ENCODE data around the gene CDH4. TPM values are rescaled to one million over a fixed set of nuclear protein-coding genes. Genes with fewer than 3 reads are reported as not detected.
A peak's percentile ranks its signal among the peaks of the same experiment; 100 is the strongest.

The CDH4 gene
- total RNA-seq, 1 experiment from 2014 or later = 0.13 TPM

GRCh38 chr20:61234224-61234890 lies 17.7 kb upstream of the CDH4 start:
- no peak overlapping the region for H3K27ac ChIP-seq
- DNase-seq (ENCODE audit: low read depth in 1 of 2, low spot score in 2 of 2) = no peak
- H3K27me3 ChIP-seq (replicated peaks) = peaks cover 6% of the 10 kb centered on the region; the same call in 1 of the 2 replicates
- no peak overlapping the region for H3K4me3 ChIP-seq
- H3K9me3 ChIP-seq (replicated peaks) = 0 out of 2 replicates have a peak, but pooled peaks cover 2% of the 10 kb centered on the region
- no peaks in the 10 kb centered on the region for H3K4me1 ChIP-seq (replicated peaks)
- no peaks in the 10 kb centered on the region for H3K36me3 ChIP-seq

- Histone ChIP-seq H3K27ac (no peak overlapping the region), H3K27me3 (replicated peaks) (peaks cover 6% of the 10 kb centered on the region; the same call in 1 of the 2 replicates), H3K36me3 (no peaks in the 10 kb centered on the region), H3K4me3 (no peak overlapping the region), H3K4me1 (replicated peaks) (no peaks in the 10 kb centered on the region), H3K9me3 (replicated peaks) (peaks cover 2% of the 10 kb centered on the region; the same call in 1 of the 2 replicates)
- DNase-seq (ENCODE audit: low read depth in 1 of 2, low spot score in 2 of 2) = no peak
These were observed 15.3 kb upstream of the CDH4 start for GRCh38 chr20:61236713-61237112.

GRCh38 chr20:61238813-61239212 lies 13.2 kb upstream of the CDH4 start:
- H3K4me1 ChIP-seq (replicated peaks) = no peaks in the 10 kb centered on the region
- no peaks in the 10 kb centered on the region for H3K36me3 ChIP-seq
- no peaks in the 10 kb centered on the region; the same call in 1 of the 2 replicates for H3K9me3 ChIP-seq (replicated peaks)
- no peak overlapping the region for H3K4me3 ChIP-seq
- no peak overlapping the region for H3K27ac ChIP-seq
- no peak for DNase-seq (ENCODE audit: low read depth in 1 of 2, low spot score in 2 of 2)
- peaks cover 6% of the 10 kb centered on the region; the same call in 1 of the 2 replicates for H3K27me3 ChIP-seq (replicated peaks)

GRCh38 chr20:61240814-61241213 lies 11.2 kb upstream of the CDH4 start:
- Histone ChIP-seq H3K27ac (no peak overlapping the region), H3K4me3 (no peak overlapping the region), H3K36me3 (no peaks in the 10 kb centered on the region), H3K4me1 (replicated peaks) (no peaks in the 10 kb centered on the region), H3K9me3 (replicated peaks) (no peaks in the 10 kb centered on the region; the same call in 1 of the 2 replicates), H3K27me3 (replicated peaks) (peaks cover 21% of the 10 kb centered on the region)
- no peak for DNase-seq (ENCODE audit: low read depth in 1 of 2, low spot score in 2 of 2)

- Histone ChIP-seq H3K9me3 (replicated peaks) (no peaks in the 10 kb centered on the region; the same call in 1 of the 2 replicates), H3K4me3 (no peak overlapping the region), H3K27me3 (replicated peaks) (peaks cover 26% of the 10 kb centered on the region), H3K27ac (no peak overlapping the region), H3K4me1 (replicated peaks) (no peaks in the 10 kb centered on the region), H3K36me3 (no peaks in the 10 kb centered on the region)
- no peak for DNase-seq (ENCODE audit: low read depth in 1 of 2, low spot score in 2 of 2)
These were observed 7.8 kb upstream of the CDH4 start for GRCh38 chr20:61244213-61244612.

GRCh38 chr20:61246269-61246668 lies 5.8 kb upstream of the CDH4 start:
- Histone ChIP-seq H3K4me1 (replicated peaks) (no peaks in the 10 kb centered on the region), H3K4me3 (no peak overlapping the region), H3K9me3 (replicated peaks) (no peaks in the 10 kb centered on the region), H3K27ac (no peak overlapping the region), H3K36me3 (no peaks in the 10 kb centered on the region), H3K27me3 (replicated peaks) (peaks cover 47% of the 10 kb centered on the region)
- DNase-seq (ENCODE audit: low read depth in 1 of 2, low spot score in 2 of 2) = no peak

- H3K27me3 ChIP-seq (replicated peaks) = peaks cover 74% of the 10 kb centered on the region
- H3K9me3 ChIP-seq (replicated peaks) = peaks cover 5% of the 10 kb centered on the region; the same call in 1 of the 2 replicates
- no peaks in the 10 kb centered on the region for H3K36me3 ChIP-seq
- no peak for DNase-seq (ENCODE audit: low read depth in 1 of 2, low spot score in 2 of 2)
- no peak overlapping the region for H3K4me3 ChIP-seq
- H3K27ac ChIP-seq = no peak overlapping the region
- H3K4me1 ChIP-seq (replicated peaks) = peaks cover 15% of the 10 kb centered on the region
These were observed 2.4 kb upstream of the CDH4 start for GRCh38 chr20:61249626-61250025.

- Histone ChIP-seq H3K36me3 (no peaks in the 10 kb centered on the region), H3K27ac (no peak overlapping the region), H3K4me3 (peak overlapping the region; percentile 32), H3K27me3 (replicated peaks) (peaks cover 73% of the 10 kb centered on the region), H3K9me3 (replicated peaks) (peaks cover 5% of the 10 kb centered on the region; the same call in 1 of the 2 replicates), H3K4me1 (replicated peaks) (peaks cover 15% of the 10 kb centered on the region)
- DNase-seq (ENCODE audit: low read depth in 1 of 2, low spot score in 2 of 2) = peak in 1 of 2 experiments; percentile 15
These were observed 671 bp downstream of the CDH4 start for GRCh38 chr20:61252601-61253263.

- DNase-seq (ENCODE audit: low read depth in 1 of 2, low spot score in 2 of 2) = no peak
- Histone ChIP-seq H3K4me1 (replicated peaks) (peaks cover 15% of the 10 kb centered on the region), H3K9me3 (replicated peaks) (peaks cover 5% of the 10 kb centered on the region; the same call in 1 of the 2 replicates), H3K27ac (no peak overlapping the region), H3K4me3 (peak overlapping the region; percentile 32), H3K36me3 (no peaks in the 10 kb centered on the region), H3K27me3 (replicated peaks) (peaks cover 73% of the 10 kb centered on the region)
These were observed 1.2 kb downstream of the CDH4 start for GRCh38 chr20:61253264-61253639.

- peak in 1 of 2 experiments; percentile 6 for DNase-seq (ENCODE audit: low read depth in 1 of 2, low spot score in 2 of 2)
These were observed 1.8 kb downstream of the CDH4 start for GRCh38 chr20:61253640-61254511.

GRCh38 chr20:61254881-61255626 lies 3.0 kb downstream of the CDH4 start:
- H3K27ac ChIP-seq = no peak overlapping the region
- no peak overlapping the region for H3K4me3 ChIP-seq
- H3K9me3 ChIP-seq (replicated peaks) = peaks cover 5% of the 10 kb centered on the region; the same call in 1 of the 2 replicates
- peaks cover 63% of the 10 kb centered on the region for H3K27me3 ChIP-seq (replicated peaks)
- H3K36me3 ChIP-seq = no peaks in the 10 kb centered on the region
- peaks cover 15% of the 10 kb centered on the region for H3K4me1 ChIP-seq (replicated peaks)
- DNase-seq (ENCODE audit: low read depth in 1 of 2, low spot score in 2 of 2) = no peak

More at GRCh38 chr20:61253640-61254511, 1.8 kb downstream of the CDH4 start:
- Histone ChIP-seq H3K36me3 (no peaks in the 10 kb centered on the region), H3K27ac (no peak overlapping the region), H3K4me3 (peak overlapping the region; percentile 32), H3K4me1 (replicated peaks) (peaks cover 15% of the 10 kb centered on the region), H3K9me3 (replicated peaks) (peaks cover 5% of the 10 kb centered on the region; the same call in 1 of the 2 replicates), H3K27me3 (replicated peaks) (peaks cover 72% of the 10 kb centered on the region)

GRCh38 chr20:61256365-61256764 lies 4.3 kb downstream of the CDH4 start:
- Histone ChIP-seq H3K4me1 (replicated peaks) (peaks cover 15% of the 10 kb centered on the region), H3K36me3 (no peaks in the 10 kb centered on the region), H3K27me3 (replicated peaks) (peaks cover 52% of the 10 kb centered on the region), H3K27ac (no peak overlapping the region), H3K9me3 (replicated peaks) (peaks cover 5% of the 10 kb centered on the region; the same call in 1 of the 2 replicates), H3K4me3 (no peak overlapping the region)
- DNase-seq (ENCODE audit: low read depth in 1 of 2, low spot score in 2 of 2) = no peak

GRCh38 chr20:61256824-61257223 lies 4.8 kb downstream of the CDH4 start:
- no peak overlapping the region for H3K4me3 ChIP-seq
- no peak for DNase-seq (ENCODE audit: low read depth in 1 of 2, low spot score in 2 of 2)
- H3K27me3 ChIP-seq (replicated peaks) = peaks cover 47% of the 10 kb centered on the region
- H3K27ac ChIP-seq = no peak overlapping the region
- no peaks in the 10 kb centered on the region for H3K36me3 ChIP-seq
- H3K4me1 ChIP-seq (replicated peaks) = peaks cover 15% of the 10 kb centered on the region
- H3K9me3 ChIP-seq (replicated peaks) = peaks cover 5% of the 10 kb centered on the region; the same call in 1 of the 2 replicates
